GM18499 (cell line): ENCODE data around the gene DIDO1.
"Not testable (repeated sequence)": the region's sequence is repeated elsewhere in the genome, so short reads cannot be mapped to it uniquely, and the experiment has no call there.

Source experiments
- ATAC-seq: cut with Tn5 transposase; IDR thresholded peaks from one replicate; pipeline ENCODE4 v1.9.1; 2021; ENCODE audit warnings: moderate number of reproducible peaks; ENCODE audit not compliant: insufficient read depth, unreplicated experiment

The DIDO1 gene

DNA sequence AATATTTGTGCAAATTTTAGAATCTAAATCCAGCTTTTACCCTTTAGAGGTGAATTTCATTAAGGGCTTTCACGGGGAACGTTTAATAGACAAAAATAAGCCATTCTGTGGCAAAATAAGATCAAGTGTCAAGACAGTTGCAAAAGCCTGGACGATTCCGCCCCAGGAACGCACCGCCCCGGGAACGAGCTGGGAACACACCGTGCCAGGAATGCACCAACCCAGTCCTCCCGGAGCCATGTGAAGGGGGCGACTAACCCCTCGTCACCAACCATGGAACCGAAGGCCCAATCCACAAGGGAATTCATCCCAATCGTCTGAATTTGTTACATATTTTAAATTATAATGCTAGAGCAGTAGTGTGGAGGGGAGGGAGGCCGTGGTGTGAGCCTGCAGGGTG is 43.9 kb downstream of the DIDO1 start:
- no peak for ATAC-seq

DNA sequence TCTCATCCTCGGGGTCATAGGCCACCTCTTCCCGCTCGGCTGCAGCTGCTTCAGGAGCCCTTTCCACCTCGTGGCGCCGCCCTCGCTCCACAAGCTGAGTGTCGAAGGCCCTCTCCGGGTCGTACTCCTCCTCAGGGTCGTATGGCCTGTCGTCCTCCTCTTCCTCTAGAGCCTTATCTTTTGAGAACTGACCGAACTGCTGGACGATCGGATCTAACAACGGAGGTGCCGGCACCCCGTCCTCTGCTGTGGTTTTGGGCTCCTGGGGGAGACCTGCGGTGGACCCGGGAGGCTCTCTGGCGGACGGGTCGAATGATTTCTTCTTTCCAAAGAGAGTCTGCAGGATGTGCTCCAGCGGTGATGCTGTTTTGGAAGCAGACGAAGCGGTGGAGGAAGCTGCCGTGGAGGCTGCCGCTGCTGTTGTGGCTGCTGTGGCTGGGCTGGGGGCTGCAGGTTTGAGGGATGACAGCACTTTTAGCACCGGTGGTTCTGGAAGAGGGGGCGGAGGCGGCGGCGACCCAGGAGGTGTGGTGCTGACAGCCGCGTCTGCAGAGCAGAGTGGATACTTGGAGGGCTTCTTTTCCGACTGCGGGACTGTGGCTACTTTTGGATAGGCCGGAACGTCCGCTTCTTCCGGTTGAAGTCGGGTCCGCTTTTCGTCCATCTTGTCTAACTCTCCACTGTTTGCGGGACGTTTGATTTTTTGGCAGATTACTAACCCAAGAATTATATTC is 44.5 kb downstream of the DIDO1 start:
- ATAC-seq = no peak

- ATAC-seq = no peak
Observed at GRCh38 chr20:62880935-62881661, 45.2 kb downstream of the DIDO1 start.

DNA sequence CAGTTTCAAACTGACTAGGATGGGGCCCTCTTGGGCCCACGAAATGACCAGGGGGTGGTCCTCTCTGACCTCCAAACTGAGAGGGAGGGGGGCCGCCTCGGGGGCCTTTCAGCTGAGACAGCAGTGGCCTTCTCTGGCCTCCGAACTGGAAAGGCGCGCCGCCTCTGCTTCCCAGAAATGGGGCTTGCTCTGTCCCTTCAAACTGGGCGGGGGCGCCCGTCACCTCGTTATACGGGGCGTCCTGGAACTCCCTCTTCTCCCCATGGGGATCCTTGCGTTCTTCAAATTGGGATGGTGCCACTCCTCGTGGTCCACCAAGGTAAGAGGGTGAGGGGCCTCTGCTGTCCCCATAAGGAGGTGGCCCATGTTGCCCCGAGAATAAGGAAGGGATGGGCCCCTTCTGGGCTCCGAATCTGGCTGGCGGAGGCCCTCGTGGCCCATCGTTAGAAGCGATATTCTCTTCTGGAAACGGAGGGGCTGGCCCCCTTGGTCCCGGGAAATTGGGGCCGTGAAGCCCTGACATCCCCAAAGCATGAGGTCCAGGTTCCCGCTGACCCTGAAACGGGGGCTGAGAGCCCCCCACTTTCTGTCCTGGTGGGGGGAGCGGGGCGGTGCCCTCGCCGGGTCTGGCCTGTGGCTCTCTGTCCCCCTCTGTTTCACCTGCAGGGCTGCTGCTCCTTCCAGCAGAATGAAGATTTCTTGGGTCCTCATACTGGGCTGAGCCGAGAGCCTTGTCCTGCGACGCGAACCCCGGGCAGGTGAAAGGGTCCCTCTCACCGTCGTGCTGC is 46.0 kb downstream of the DIDO1 start:
- ATAC-seq = no peak

DNA sequence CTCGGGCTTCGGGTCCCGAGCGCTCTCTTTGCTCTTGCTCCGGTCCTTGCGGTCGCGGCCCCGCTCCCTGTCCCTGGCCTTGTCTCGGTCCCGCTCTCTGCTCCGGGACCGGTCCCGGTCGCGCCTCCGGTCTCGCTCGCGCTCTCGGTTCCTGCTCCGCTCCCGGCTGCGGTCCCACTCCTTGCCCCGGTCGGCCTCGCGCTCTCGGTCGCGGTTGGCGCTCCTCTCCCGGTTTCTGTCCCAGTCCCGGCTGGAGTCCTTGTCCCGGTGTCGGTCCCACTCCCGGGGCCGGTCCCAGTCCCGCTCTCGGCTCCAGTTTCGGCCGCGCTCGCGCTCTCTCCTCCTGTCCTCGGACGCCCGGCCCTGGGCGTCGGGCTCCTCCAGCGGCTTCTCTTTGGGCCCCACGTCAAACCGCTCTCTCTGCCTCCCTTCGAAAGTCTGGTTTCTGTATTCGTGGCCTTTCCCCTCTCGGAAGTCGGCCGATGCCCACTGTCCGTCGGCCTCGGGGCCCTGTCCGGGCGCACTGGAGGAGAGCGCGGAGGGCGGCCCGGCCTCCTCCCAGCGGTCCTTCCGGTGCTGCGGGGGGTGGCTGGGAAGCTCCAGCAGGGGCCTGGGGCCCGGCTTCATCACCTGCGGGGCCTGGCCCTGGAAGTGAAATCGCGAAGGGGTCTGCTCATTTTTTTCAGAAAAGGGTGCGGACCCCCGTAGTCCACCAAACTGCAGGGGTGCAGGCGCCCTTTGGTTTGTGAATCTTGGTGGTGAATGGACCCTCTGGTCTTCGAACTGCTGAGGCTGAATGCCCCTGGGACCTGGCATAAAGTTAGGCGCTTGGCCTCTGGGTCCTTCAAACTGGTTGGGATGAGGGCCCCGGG is 46.8 kb downstream of the DIDO1 start:
- ATAC-seq = no peak

DNA sequence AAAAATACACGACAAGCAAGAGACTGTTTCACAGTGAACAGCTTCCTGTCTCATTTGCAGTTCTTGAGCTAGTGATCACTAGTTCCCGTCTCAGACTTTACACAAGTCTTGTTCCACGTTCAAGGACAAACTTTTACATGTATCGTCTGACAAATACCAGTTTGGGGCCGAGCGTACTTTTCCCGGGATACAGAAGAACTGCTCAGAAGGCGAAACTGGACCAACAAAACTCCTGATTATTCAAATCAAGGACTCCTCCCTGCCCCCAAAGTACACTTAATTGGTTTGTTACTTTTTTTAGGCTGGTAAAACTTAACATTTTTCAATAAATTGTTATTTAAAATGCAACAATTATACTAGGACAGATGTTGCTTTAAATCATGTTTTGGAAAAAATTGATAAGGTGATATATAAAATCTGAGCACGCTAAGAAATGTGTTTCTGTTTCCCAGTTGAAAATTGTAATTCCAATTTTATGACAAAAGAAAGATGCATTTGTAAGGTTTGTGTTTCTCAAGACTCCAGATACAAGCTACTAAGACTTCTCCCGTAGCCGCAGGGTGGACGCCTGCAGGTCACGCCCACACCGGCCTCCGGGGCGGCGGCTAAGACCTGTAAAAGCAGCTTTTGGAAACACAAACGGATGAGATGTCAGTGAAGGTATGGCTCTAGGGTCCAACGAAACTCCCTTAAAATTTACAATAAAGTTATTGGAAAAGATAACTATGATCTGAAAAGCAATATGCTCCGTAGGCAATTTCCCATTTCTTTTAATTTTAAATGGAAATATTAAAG is 47.9 kb downstream of the DIDO1 start:
- no peak for ATAC-seq

- ATAC-seq = no peak
Observed at GRCh38 chr20:62876902-62877816, 49.1 kb downstream of the DIDO1 start.

GRCh38 chr20:62876501-62876901 is 49.8 kb downstream of the DIDO1 start:
- ATAC-seq = no peak

DNA sequence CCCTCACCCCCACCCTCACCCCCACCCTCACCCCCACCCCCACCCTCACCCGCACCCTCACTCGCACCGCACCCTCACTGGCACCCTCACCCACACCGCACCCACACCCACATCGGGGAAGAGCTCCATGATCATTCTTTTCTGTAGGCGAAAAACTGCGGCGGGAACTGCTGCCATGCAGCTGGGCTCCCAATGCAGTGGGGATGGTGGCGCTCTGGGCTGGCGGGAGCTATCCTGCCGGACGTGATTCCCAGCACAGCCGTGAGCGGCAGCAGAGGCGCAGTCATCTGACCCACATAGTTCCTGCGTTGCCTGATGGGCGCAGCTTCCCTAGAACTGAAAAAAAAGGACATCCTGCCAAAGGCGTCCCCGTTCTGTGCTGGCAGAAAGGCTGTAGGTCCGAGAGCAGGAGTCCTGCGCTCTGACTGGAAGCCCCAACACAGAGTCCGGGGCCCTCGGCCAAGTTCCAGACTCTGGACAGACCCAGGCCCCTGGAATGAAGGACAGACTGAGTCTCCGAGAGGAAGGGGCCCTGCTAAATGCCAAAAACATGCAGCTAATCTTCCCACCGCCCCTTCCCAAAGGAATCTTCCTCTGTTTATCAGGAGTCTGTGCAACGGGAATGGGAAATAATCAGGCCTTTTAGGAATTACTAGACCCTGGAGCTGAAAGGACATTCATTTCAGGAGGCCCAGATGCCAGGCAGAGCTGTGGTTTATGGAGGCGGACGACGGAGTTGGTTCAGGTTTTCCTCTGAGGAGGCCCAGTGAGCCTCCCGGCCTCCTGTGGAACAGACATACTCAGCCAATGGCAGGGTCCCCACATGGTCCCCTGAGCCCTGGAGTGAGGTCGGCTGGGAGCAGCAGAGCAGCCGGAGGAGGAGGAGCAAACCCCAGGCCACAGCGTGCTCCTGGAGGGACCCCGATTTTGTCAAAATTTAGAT is 50.6 kb downstream of the DIDO1 start:
- no peak for ATAC-seq

GRCh38 chr20:62874964-62875344 is 51.4 kb downstream of the DIDO1 start:
- ATAC-seq = no peak

DNA sequence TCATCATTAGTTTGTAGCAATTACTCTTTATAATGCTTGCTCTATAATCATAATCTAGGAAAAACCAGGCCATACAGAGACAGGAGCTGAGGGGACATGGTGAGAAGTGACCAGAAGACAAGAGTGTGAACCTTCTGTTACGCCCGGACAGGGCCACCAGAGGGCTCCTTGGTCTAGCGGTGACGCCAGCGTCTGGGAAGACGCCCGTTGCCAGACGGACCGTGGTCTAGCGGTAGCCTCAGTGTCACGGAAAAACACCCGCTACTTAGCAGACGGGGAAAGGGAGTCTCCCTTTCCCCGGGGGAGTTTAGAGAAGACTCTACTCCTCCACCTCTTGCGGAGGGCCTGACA is 52.6 kb downstream of the DIDO1 start:
- not testable (repeated sequence) for ATAC-seq

GRCh38 chr20:62873280-62873679 is 53.0 kb downstream of the DIDO1 start:
- no peak for ATAC-seq

DNA sequence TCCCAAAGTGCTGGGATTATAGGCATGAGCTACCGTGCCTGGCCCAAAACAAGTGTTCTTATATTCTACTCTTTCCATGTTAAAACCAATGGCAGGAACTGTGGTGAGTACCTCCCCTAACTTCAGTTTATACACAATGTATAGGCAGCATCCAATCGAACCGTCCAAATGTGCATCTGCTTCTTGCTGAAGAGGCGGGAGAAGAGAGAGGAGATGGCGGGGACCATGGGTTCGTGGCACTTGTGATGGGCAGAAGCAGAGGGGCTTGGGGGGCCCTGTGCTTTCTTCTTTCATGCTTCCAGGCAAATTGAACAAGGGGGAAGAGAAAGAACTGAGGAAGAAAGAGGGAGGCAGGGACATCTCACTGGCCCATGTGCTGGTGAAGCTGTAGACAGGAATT is 53.4 kb downstream of the DIDO1 start:
- no peak for ATAC-seq

DNA sequence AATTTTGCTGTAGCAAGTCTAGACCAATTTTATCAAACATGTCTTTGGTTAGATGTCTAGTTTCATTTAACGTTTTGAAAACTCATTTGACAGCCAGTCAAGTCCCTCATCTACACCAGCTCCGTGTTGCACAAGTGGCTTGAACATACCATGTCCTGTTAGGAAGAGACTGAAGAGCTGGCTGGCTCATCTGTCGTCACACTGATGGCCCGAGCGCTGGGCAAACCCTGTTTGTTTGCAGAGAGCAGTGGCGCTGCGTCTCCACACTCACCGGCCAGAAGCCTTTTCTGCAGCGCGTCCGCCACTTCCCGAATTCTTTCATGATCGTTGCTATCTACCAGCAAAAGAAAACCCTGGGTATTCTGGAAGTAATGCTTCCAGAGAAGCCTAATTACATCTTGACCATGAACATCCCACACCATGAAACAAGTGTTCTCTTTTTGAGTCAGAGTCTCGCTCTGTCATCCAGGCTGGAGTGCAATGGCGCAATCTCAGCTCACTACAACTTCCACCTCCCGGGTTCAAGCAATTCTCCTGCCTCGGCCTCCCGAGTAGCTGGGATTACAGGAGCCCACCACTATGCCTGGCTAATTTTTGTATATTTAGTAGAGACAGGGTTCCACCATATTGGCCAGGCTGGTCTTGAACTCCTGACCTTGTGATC is 54.0 kb downstream of the DIDO1 start:
- ATAC-seq = no peak

GRCh38 chr20:62864207-62864606 is 62.1 kb downstream of the DIDO1 start:
- ATAC-seq = no peak

GRCh38 chr20:62861726-62862336 is 64.5 kb downstream of the DIDO1 start, which contains the start of gene TCFL5:
Gene TCFL5, minus strand, starts transcription at chr20:62861822. Its CDS starts 152 bp downstream, at chr20:62861670.
- ATAC-seq = no peak
